ENCODE measurements around the gene DOCK11.

Gene DOCK11

DNA sequence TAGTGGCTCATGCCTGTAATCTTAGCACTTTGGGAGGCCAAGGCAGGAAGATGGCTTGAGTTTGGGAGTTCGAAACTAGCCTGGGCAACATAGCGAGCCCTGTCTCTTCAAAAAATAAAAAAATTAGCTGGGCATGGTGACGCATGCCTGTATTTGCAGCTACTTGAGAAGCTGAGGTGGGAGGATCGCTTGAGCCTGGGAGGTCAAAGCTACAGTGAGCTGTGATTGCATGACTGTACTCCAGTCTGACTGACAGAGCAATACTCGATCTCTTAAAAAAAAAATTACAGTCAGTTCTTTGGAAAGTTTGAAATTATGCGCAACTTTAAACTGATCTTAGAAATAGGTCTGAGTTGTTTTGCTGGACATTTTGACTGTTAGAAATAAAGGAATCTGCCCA lies 55.8 kb downstream of the DOCK11 start:
- TF ChIP-seq, protein P1, sequence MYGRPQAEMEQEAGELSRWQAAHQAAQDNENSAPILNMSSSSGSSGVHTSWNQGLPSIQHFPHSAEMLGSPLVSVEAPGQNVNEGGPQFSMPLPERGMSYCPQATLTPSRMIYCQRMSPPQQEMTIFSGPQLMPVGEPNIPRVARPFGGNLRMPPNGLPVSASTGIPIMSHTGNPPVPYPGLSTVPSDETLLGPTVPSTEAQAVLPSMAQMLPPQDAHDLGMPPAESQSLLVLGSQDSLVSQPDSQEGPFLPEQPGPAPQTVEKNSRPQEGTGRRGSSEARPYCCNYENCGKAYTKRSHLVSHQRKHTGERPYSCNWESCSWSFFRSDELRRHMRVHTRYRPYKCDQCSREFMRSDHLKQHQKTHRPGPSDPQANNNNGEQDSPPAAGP (tag by site-specific recombination; IDR thresholded peaks at IDR 0.05): no peak
- TF ChIP-seq ZNF214 (tag by site-specific recombination; IDR thresholded peaks at IDR 0.05; ENCODE audit: borderline replicate concordance) (no peak), ZSCAN23 (tag by site-specific recombination; IDR thresholded peaks at IDR 0.05) (no peak), ZNF571 (tag by site-specific recombination; IDR thresholded peaks at IDR 0.05) (no peak), GFI1B (tag by site-specific recombination; IDR thresholded peaks at IDR 0.05) (no peak), ZNF302 (tag by site-specific recombination; IDR thresholded peaks at IDR 0.05; ENCODE audit: low read depth) (no peak), ZNF184 (tag by site-specific recombination; IDR thresholded peaks at IDR 0.05) (no peak), ZNF341 (tag by site-specific recombination; IDR thresholded peaks at IDR 0.05; ENCODE audit: low read depth) (no peak), ZNF16 (tag by site-specific recombination; IDR thresholded peaks at IDR 0.05; ENCODE audit: low read depth) (no peak), ZNF701 (tag by site-specific recombination; IDR thresholded peaks at IDR 0.05) (no peak), ZFP3 (tag by site-specific recombination; IDR thresholded peaks at IDR 0.05; ENCODE audit: low read depth) (no peak)
- TF ChIP-seq, protein P2, sequence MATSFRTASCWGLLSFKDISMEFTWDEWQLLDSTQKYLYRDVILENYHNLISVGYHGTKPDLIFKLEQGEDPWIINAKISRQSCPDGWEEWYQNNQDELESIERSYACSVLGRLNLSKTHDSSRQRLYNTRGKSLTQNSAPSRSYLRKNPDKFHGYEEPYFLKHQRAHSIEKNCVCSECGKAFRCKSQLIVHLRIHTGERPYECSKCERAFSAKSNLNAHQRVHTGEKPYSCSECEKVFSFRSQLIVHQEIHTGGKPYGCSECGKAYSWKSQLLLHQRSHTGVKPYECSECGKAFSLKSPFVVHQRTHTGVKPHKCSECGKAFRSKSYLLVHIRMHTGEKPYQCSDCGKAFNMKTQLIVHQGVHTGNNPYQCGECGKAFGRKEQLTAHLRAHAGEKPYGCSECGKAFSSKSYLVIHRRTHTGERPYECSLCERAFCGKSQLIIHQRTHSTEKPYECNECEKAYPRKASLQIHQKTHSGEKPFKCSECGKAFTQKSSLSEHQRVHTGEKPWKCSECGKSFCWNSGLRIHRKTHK (tag by site-specific recombination; IDR thresholded peaks at IDR 0.05): no peak
- TF ChIP-seq, protein P3, sequence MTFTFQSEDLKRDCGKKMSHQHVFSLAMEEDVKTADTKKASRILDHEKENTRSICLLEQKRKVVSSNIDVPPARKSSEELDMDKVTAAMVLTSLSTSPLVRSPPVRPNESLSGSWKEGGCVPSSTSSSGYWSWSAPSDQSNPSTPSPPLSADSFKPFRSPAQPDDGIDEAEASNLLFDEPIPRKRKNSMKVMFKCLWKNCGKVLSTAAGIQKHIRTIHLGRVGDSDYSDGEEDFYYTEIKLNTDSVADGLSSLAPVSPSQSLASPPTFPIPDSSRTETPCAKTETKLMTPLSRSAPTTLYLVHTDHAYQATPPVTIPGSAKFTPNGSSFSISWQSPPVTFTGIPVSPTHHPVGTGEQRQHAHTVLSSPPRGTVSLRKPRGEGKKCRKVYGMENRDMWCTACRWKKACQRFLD (tag by site-specific recombination; IDR thresholded peaks at IDR 0.05): no peak
- TF ChIP-seq, protein P4, sequence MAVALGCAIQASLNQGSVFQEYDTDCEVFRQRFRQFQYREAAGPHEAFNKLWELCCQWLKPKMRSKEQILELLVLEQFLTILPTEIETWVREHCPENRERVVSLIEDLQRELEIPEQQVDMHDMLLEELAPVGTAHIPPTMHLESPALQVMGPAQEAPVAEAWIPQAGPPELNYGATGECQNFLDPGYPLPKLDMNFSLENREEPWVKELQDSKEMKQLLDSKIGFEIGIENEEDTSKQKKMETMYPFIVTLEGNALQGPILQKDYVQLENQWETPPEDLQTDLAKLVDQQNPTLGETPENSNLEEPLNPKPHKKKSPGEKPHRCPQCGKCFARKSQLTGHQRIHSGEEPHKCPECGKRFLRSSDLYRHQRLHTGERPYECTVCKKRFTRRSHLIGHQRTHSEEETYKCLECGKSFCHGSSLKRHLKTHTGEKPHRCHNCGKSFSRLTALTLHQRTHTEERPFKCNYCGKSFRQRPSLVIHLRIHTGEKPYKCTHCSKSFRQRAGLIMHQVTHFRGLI (tag by site-specific recombination; IDR thresholded peaks at IDR 0.05): no peak
- TF ChIP-seq, protein P5, sequence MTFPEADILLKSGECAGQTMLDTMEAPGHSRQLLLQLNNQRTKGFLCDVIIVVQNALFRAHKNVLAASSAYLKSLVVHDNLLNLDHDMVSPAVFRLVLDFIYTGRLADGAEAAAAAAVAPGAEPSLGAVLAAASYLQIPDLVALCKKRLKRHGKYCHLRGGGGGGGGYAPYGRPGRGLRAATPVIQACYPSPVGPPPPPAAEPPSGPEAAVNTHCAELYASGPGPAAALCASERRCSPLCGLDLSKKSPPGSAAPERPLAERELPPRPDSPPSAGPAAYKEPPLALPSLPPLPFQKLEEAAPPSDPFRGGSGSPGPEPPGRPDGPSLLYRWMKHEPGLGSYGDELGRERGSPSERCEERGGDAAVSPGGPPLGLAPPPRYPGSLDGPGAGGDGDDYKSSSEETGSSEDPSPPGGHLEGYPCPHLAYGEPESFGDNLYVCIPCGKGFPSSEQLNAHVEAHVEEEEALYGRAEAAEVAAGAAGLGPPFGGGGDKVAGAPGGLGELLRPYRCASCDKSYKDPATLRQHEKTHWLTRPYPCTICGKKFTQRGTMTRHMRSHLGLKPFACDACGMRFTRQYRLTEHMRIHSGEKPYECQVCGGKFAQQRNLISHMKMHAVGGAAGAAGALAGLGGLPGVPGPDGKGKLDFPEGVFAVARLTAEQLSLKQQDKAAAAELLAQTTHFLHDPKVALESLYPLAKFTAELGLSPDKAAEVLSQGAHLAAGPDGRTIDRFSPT (tag by site-specific recombination; IDR thresholded peaks at IDR 0.05): no peak

DNA sequence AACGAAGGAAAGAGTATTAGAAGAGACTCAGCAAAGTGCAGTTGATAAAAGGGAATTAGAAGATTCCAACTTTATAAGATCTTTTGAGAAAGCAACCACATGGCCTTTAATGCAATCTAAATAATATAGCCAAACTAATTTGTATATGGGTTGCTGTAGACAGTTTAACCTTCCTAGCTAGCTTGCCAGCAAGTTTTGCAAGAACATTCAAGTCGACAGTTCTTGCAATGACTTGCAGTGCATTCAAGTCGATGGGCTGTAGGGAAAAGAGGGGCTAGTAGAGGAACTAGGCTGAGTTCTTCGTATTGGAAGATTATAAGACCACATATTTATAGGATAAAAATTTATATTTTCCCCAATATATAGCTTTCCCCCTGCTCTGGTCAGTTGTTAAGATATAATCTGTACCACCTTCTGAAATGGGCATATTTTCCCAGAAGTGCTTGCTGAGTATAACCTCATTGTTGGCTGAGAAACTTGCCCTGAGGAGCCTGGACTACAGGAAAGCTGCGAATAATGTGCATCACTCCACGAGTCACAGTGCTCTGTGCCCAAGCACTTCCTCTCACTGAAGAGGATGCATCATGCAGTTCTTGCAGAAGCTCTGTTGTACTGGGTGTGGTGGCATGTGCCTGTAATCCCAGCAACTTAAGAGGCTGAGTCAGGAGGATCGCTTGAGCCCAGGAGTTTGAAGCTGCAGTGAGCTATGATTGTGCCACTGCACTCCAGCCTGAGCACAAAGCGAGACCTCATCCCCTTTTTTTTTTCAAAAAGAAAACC lies 56.7 kb downstream of the DOCK11 start:
- Histone ChIP-seq H3K4me3 (ENCODE audit: low read depth, low read length) (no peak overlapping the region), H3K27ac (ENCODE audit: extremely low read depth, low read depth, low read length) (no peak overlapping the region), H3K9me3 (ENCODE audit: control insufficient read depth, insufficient read depth, low read depth, low read length) (no peaks in the 10 kb centered on the region), H3K36me3 (ENCODE audit: control insufficient read depth in 2 of 2, insufficient read depth in 1 of 2, low read length in 2 of 2) (peaks cover 0 to 3% of the 10 kb centered on the region in 2 experiments; a peak in 1 of 3 replicates), H3K4me1 (ENCODE audit: control insufficient read depth, insufficient read depth, low read length) (peaks cover 5% of the 10 kb centered on the region; the same call in 1 of the 2 replicates)
- CTCF ChIA-PET: interaction anchor here (0.6 kb wide), 2 partner anchors 16 to 196 kb away, joined by 3 read pairs; no protein-coding TSS in a partner anchor
- POLR2A ChIA-PET: no interaction called here
- TF ChIP-seq ZBTB48 (tag by site-specific recombination; IDR thresholded peaks at IDR 0.05) (no peak), ZNF777 (tag by site-specific recombination; IDR thresholded peaks at IDR 0.05; ENCODE audit: borderline replicate concordance) (no peak), ZNF394 (tag by site-specific recombination; IDR thresholded peaks at IDR 0.05; ENCODE audit: borderline replicate concordance) (no peak), ZNF600 (tag by site-specific recombination; IDR thresholded peaks at IDR 0.05) (0 out of 2 replicates have a peak, but pooled peaks have one; percentile 29), ZNF335 (tag by site-specific recombination; conservative IDR thresholded peaks at IDR 0.05) (no peak), ZNF660 (tag by site-specific recombination; IDR thresholded peaks at IDR 0.05) (no peak), TRIM28 (IDR thresholded peaks at IDR 0.05; ENCODE audit: borderline replicate concordance, low read length) (0 out of 2 replicates have a peak, but pooled peaks have one; percentile 16)
- TF ChIP-seq, protein P6, sequence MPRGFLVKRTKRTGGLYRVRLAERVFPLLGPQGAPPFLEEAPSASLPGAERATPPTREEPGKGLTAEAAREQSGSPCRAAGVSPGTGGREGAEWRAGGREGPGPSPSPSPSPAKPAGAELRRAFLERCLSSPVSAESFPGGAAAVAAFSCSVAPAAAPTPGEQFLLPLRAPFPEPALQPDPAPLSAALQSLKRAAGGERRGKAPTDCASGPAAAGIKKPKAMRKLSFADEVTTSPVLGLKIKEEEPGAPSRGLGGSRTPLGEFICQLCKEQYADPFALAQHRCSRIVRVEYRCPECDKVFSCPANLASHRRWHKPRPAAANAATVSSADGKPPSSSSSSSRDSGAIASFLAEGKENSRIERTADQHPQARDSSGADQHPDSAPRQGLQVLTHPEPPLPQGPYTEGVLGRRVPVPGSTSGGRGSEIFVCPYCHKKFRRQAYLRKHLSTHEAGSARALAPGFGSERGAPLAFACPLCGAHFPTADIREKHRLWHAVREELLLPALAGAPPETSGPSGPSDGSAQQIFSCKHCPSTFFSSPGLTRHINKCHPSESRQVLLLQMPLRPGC (tag by site-specific recombination; IDR thresholded peaks at IDR 0.05): peak; percentile 94
- TF ChIP-seq, protein P7, sequence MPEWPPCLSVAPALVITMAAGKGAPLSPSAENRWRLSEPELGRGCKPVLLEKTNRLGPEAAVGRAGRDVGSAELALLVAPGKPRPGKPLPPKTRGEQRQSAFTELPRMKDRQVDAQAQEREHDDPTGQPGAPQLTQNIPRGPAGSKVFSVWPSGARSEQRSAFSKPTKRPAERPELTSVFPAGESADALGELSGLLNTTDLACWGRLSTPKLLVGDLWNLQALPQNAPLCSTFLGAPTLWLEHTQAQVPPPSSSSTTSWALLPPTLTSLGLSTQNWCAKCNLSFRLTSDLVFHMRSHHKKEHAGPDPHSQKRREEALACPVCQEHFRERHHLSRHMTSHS (tag by site-specific recombination; IDR thresholded peaks at IDR 0.05): no peak

More for the DNA sequence above, 55.8 kb downstream of the DOCK11 start:
- H3K4me1 ChIP-seq (ENCODE audit: control insufficient read depth, insufficient read depth, low read length): peaks cover 5% of the 10 kb centered on the region; the same call in 1 of the 2 replicates
- H3K9me3 ChIP-seq (ENCODE audit: control insufficient read depth, insufficient read depth, low read depth, low read length): no peaks in the 10 kb centered on the region
- CTCF ChIA-PET: no interaction called here
- no peak overlapping the region for H3K27ac ChIP-seq (ENCODE audit: extremely low read depth, low read depth, low read length)
- H3K4me3 ChIP-seq (ENCODE audit: low read depth, low read length): no peak overlapping the region
- H3K36me3 ChIP-seq (ENCODE audit: control insufficient read depth in 2 of 2, insufficient read depth in 1 of 2, low read length in 2 of 2): peaks cover 0 to 6% of the 10 kb centered on the region in 2 experiments; a peak in 1 of 3 replicates
- POLR2A ChIA-PET: no interaction called here

Data from HEK293 (cell line).